OCI-LY3 (cell line): ENCODE data around the gene MEMO1.

Source experiments
- EZH2phosphoT487 ChIP-seq: fragments of 200-600 bp; shearing (Covaris generic); IDR thresholded peaks from 2 replicates; pipeline ENCODE4 v1.6.1; 2018; ENCODE audit warnings: antibody characterized with exemption, mixed run types, low read depth
- TF ChIP-seq, protein P1 (sequence below): fragments of 200-600, 300-600 bp; sonication (generic); IDR thresholded peaks from 2 replicates; pipeline ENCODE4 v1.5.1; 2014; ENCODE audit warnings: antibody characterized with exemption, low read length, low read depth

DNA sequence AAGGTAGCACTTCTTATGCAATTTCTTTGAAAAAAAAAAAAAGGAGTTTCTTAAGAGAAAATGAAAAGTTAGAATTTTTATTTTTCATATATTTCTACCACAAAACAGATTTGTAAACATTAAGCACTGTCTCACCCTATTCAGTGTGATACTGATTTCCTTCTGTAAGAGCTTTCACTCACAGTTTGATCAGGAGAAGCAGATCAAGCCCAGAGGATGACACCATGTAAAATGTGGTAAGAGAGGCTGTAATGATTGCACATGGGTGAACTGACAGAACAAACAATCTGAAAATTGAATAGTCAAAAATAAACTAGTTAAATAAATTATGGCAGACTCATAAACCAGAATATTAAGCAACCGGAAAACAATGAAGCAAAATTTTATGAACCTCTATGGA lies 54.5 kb downstream of the MEMO1 start:
- TF ChIP-seq, protein P1, sequence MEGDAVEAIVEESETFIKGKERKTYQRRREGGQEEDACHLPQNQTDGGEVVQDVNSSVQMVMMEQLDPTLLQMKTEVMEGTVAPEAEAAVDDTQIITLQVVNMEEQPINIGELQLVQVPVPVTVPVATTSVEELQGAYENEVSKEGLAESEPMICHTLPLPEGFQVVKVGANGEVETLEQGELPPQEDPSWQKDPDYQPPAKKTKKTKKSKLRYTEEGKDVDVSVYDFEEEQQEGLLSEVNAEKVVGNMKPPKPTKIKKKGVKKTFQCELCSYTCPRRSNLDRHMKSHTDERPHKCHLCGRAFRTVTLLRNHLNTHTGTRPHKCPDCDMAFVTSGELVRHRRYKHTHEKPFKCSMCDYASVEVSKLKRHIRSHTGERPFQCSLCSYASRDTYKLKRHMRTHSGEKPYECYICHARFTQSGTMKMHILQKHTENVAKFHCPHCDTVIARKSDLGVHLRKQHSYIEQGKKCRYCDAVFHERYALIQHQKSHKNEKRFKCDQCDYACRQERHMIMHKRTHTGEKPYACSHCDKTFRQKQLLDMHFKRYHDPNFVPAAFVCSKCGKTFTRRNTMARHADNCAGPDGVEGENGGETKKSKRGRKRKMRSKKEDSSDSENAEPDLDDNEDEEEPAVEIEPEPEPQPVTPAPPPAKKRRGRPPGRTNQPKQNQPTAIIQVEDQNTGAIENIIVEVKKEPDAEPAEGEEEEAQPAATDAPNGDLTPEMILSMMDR: no peak
- no peak for TF ChIP-seq EZH2phosphoT487
